A673 (cell line): ENCODE measurements around the gene IP6K2.

Source experiments
- EZH2 ChIP-seq: fragments of 200-600 bp; sonication (generic); IDR thresholded peaks from 2 replicates; pipeline ENCODE4 v1.6.1; 2017; ENCODE audit warnings: borderline replicate concordance, low read depth, mild to moderate bottlenecking, mixed read lengths, antibody characterized with exemption, low read length; ENCODE audit not compliant: poor library complexity, severe bottlenecking
- TF ChIP-seq, protein P1 (sequence below): fragments of 300-800, 200-600 bp; sonication (generic); conservative IDR thresholded peaks from 2 replicates; pipeline ENCODE4 v1.5.1; 2017; ENCODE audit warnings: low read depth, mild to moderate bottlenecking, antibody characterized with exemption, low read length, moderate library complexity, mixed read lengths

DNA sequence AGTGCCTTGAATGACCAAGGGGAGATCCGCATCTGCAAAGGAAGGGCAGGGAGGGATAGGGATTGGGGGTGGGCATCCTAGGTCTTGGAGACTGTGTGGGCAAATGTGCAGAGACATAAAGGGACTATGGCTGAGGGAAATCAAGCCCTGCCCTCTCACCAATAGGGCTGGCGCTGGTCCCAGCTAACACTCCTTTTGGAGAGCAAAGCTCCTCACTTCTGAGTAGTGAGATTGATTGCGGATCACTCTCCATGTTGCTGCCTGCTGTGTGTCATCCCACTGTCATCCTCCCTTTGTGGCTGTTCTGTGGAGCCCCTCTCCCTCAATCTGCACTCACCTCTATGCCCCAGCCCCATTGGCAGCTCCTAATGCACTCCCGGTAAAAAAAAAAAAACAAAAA lies 52.1 kb downstream of the IP6K2 start:
- TF ChIP-seq, protein P1, sequence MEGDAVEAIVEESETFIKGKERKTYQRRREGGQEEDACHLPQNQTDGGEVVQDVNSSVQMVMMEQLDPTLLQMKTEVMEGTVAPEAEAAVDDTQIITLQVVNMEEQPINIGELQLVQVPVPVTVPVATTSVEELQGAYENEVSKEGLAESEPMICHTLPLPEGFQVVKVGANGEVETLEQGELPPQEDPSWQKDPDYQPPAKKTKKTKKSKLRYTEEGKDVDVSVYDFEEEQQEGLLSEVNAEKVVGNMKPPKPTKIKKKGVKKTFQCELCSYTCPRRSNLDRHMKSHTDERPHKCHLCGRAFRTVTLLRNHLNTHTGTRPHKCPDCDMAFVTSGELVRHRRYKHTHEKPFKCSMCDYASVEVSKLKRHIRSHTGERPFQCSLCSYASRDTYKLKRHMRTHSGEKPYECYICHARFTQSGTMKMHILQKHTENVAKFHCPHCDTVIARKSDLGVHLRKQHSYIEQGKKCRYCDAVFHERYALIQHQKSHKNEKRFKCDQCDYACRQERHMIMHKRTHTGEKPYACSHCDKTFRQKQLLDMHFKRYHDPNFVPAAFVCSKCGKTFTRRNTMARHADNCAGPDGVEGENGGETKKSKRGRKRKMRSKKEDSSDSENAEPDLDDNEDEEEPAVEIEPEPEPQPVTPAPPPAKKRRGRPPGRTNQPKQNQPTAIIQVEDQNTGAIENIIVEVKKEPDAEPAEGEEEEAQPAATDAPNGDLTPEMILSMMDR: no peak
- TF ChIP-seq EZH2: no peak
